Measurements from ENCODE around the gene UBR3. TPM values are rescaled to one million over a fixed set of nuclear protein-coding genes. Genes with fewer than 3 reads are reported as not detected.

The UBR3 gene
- total RNA-seq, 1 experiment from 2014 or later, result 48.9 TPM

- no peak overlapping the region for H3K4me3 ChIP-seq (ENCODE audit: low read depth, low read length, poor library complexity, severe bottlenecking)
- CTCF ChIA-PET, result no interaction called here
- intact Hi-C loops (cut with micrococcal nuclease; ENCODE audit: unreplicated experiment), result no loop called here
- POLR2A ChIA-PET (ENCODE audit: low non-redundant PET), result no interaction called here
- H3K4me1 ChIP-seq (ENCODE audit: insufficient read depth, low read length, poor library complexity, severe bottlenecking), result no peaks in the 10 kb centered on the region
- no peak for DNase-seq (ENCODE audit: low spot score)
- no peaks in the 10 kb centered on the region for H3K9me3 ChIP-seq (ENCODE audit: low read depth, low read length, poor library complexity, severe bottlenecking)
- H3K27me3 ChIP-seq (replicated peaks; ENCODE audit: insufficient read depth, low read depth, low read length, poor library complexity), result no peaks in the 10 kb centered on the region
- H3K27ac ChIP-seq (ENCODE audit: low read depth, low read length, poor library complexity, severe bottlenecking), result no peak overlapping the region
- BruUV-seq (replicated peaks), result no TSS peak
- no peaks in the 10 kb centered on the region for H3K36me3 ChIP-seq (ENCODE audit: insufficient read depth, low read length, poor library complexity, severe bottlenecking)
- TF ChIP-seq EZH2 (IDR thresholded peaks at IDR 0.05; ENCODE audit: borderline replicate concordance, low read depth, low read length, poor library complexity, severe bottlenecking) (no peak), CTCF (conservative IDR thresholded peaks at IDR 0.05; ENCODE audit: low read depth, low read length) (no peak)
These were observed 207.3 kb downstream of the UBR3 start for GRCh38 chr2:170034596-170034995.

- H3K4me3 ChIP-seq (ENCODE audit: low read depth, low read length, poor library complexity, severe bottlenecking), result no peak overlapping the region
- no peak overlapping the region for H3K27ac ChIP-seq (ENCODE audit: low read depth, low read length, poor library complexity, severe bottlenecking)
- no TSS peak for BruUV-seq (replicated peaks)
- CTCF ChIA-PET, result no interaction called here
- intact Hi-C loops (cut with micrococcal nuclease; ENCODE audit: unreplicated experiment), result no loop called here
- no peak for DNase-seq (ENCODE audit: low spot score)
- peaks cover 4% of the 10 kb centered on the region for H3K4me1 ChIP-seq (ENCODE audit: insufficient read depth, low read length, poor library complexity, severe bottlenecking)
- H3K27me3 ChIP-seq (replicated peaks; ENCODE audit: insufficient read depth, low read depth, low read length, poor library complexity), result no peaks in the 10 kb centered on the region
- no peaks in the 10 kb centered on the region for H3K9me3 ChIP-seq (ENCODE audit: low read depth, low read length, poor library complexity, severe bottlenecking)
- no peaks in the 10 kb centered on the region for H3K36me3 ChIP-seq (ENCODE audit: insufficient read depth, low read length, poor library complexity, severe bottlenecking)
- no peak for TF ChIP-seq EZH2 (IDR thresholded peaks at IDR 0.05; ENCODE audit: borderline replicate concordance, low read depth, low read length, poor library complexity, severe bottlenecking)
- POLR2A ChIA-PET (ENCODE audit: low non-redundant PET), result no interaction called here
These were observed 211.5 kb downstream of the UBR3 start for GRCh38 chr2:170038734-170039133.

DNA sequence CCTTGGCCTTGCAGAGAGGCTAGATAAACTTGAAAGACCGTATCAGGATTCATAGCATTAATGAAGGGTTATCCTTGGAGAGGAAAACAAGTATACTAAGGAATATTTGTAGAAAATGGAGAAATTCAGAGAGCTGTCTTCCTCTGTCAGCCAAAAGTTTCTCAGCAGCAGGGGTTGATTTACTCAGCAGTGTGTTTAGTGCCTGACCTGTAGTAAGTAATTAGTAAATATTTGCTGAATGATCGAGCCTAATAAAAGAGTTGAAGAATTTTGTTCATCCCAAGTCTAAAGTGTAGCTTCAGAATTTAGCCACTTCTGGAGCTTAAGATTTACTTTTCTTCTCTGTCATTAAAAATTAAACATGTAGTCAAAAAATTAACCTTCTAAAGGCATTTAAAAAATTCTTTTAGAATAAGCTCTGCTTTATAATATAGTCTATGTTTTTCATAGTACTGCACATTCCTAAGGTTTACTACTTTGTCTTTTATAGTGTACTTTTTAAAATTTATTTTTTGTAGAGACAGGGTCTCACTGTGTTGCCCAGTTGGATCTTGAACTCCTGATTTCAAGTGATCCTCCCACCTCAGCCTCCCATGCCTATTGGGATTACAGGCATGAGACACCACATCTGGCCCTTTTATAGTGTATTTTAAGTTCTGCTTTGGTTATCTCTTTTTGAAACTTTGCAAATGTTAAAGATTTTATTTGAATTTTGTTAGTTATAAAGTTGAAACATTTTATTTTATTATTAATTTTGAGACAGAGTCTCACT lies 212.3 kb downstream of the UBR3 start:
- Histone ChIP-seq H3K4me1 (ENCODE audit: insufficient read depth, low read length, poor library complexity, severe bottlenecking) (peaks cover 4% of the 10 kb centered on the region), H3K4me3 (ENCODE audit: low read depth, low read length, poor library complexity, severe bottlenecking) (no peak overlapping the region), H3K36me3 (ENCODE audit: insufficient read depth, low read length, poor library complexity, severe bottlenecking) (no peaks in the 10 kb centered on the region), H3K27me3 (replicated peaks; ENCODE audit: insufficient read depth, low read depth, low read length, poor library complexity) (no peaks in the 10 kb centered on the region), H3K9me3 (ENCODE audit: low read depth, low read length, poor library complexity, severe bottlenecking) (no peaks in the 10 kb centered on the region), H3K27ac (ENCODE audit: low read depth, low read length, poor library complexity, severe bottlenecking) (no peak overlapping the region)
- ChIA-PET POLR2A (ENCODE audit: low non-redundant PET) (no interaction called here), CTCF (no interaction called here)
- intact Hi-C loops (cut with micrococcal nuclease; ENCODE audit: unreplicated experiment), result no loop called here
- BruUV-seq (replicated peaks), result no TSS peak
- no peak for DNase-seq (ENCODE audit: low spot score)
- TF ChIP-seq EZH2 (IDR thresholded peaks at IDR 0.05; ENCODE audit: borderline replicate concordance, low read depth, low read length, poor library complexity, severe bottlenecking), result no peak
- no peak for TF ChIP-seq CTCF (conservative IDR thresholded peaks at IDR 0.05; ENCODE audit: low read depth, low read length)

Data from A673 (cell line).